ENCODE data around the gene RASSF3.
A peak's percentile ranks its signal among the peaks of the same experiment; 100 is the strongest.

RASSF3 gene

DNA sequence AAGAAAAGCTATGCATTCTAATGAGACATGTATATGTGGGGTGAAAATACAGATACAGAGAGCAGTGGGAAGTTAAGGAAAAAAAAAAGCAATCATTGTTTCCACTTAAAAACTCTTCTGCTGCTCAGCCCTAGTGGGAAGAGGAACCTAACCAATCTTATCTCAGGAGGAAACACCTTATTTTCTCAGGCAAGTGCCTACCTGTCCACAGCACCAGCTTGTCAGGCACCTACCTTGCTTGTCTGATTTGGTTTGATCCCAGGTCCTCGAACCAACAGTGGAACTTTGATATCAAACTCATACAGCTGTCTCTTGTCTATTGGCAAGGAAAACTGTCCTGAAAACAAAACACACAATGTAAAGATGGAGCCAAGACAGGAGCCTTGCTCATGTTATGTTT is 126.5 kb downstream of the RASSF3 start:
- no peak for DNase-seq

- no peak for DNase-seq
Measured at GRCh38 chr12:64737539-64737938, 127.2 kb downstream of the RASSF3 start.

DNA sequence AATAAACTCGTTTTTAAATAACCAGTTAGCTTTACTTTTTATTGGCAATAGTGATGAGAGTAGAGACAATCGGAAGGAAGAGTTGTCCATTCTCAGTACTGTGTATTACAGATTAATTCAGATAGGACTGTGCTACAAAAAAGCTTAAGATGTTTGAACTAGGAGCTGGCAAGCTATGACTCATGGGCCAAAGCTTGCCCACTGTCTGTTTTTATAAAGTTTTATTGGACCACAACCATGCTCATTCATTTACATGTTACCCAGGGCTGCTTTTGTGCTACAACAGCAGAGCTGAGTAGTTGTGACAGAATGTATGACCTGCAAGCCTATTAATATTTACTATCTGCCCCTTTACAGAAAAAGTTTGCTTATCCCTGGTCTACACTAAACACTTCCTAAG is 129.5 kb downstream of the RASSF3 start:
- no peak for DNase-seq

- no peak for DNase-seq
Measured at GRCh38 chr12:64740646-64741045, 130.4 kb downstream of the RASSF3 start.

DNA sequence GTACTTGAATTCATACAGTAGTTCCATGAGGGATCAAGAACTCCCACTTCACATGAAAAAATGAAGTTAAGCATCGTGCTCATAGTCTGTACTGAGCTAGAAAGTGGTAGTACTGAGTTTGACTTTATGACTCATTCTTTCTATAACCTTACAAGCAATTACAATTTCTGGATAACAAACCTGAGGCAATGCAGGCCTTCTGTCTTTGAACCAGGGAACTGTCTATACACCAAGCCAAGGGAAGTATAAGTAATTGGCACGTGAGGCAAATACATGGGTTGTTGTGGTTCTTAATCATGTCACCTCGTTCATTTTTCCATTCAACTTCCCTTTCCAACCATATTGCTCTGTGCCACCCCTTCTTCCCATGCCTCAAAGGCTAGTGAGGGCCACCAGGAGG is 132.1 kb downstream of the RASSF3 start:
- DNase-seq: no peak

- no peak for DNase-seq
Measured at GRCh38 chr12:64743206-64743605, 132.9 kb downstream of the RASSF3 start.

GRCh38 chr12:64744422-64745258 is 134.3 kb downstream of the RASSF3 start:
- DNase-seq: peak; percentile 68

DNA sequence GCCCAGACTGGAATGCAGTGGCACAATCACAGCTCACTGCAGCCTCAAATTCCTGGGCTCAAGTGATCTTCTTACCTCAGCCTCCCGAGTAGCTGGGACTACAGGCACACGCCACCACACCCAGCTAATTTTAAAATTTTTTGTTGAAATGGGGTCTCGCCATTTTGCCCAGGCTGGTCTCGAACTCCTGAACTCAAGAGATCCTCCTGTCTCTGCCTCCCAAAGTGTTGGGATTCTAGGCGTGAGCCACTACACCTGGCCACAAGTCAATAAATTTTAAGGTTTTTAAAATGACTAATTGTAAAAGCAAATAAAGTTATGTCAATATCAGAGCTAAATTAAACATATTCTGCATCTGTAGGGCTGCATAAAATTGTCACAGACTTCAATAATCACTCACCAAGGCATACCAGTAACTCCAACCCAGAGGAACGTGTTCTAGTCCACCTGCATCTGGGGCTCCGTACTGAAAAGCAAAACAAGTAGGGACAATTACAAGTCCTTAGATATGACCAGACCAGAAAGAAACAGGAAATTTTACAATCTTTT is 135.0 kb downstream of the RASSF3 start:
- DNase-seq: no peak

GRCh38 chr12:64745980-64746379 is 135.7 kb downstream of the RASSF3 start:
- no peak for DNase-seq

DNA sequence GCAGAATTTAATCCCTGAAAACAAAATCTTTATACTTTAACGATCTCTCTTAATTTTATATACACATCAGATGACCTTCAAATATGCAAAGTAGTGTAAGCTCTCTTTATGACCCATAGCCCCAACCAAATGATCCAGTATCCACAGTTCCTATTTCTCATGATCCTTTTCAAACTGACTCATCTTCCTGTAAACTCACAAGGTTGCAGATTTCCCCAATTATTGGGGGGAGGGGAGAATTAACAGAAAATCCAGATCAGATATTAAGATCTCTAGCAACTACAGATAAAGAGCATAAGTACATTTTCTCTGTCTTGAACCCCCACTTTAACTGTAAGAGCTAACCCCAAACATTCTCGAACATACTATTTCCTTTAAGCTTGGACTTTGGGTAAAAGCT is 136.4 kb downstream of the RASSF3 start:
- no peak for DNase-seq
